ENCODE measurements around the gene DGKD.

GRCh38 chr2:233410196-233410760, 56.0 kb downstream of the DGKD start:
- TF ChIP-seq POLR2A (IDR thresholded peaks at IDR 0.05; ENCODE audit: borderline replicate concordance, extremely low read depth, insufficient read depth, insufficient read length), result no peak
- no peak for TF ChIP-seq POLR2AphosphoS5 (IDR thresholded peaks at IDR 0.05; ENCODE audit: low read depth, low read length)
- no peak for TF ChIP-seq SP1 (IDR thresholded peaks at IDR 0.05; ENCODE audit: low read depth)
- no peak for TF ChIP-seq ATF3 (IDR thresholded peaks at IDR 0.05)
- TF ChIP-seq CTCF (IDR thresholded peaks at IDR 0.05 in 2 of 3, conservative IDR thresholded peaks at IDR 0.05 in 1 of 3; ENCODE audit: borderline replicate concordance in 1 of 3, insufficient read depth in 1 of 3, low read depth in 2 of 3, low read length in 2 of 3), result no peak
- TF ChIP-seq ZNF274 (IDR thresholded peaks at IDR 0.05; ENCODE audit: low read depth, low read length), result no peak
- TF ChIP-seq CEBPB (IDR thresholded peaks at IDR 0.05; ENCODE audit: low read depth), result no peak
- no peak for TF ChIP-seq EZH2phosphoT487 (IDR thresholded peaks at IDR 0.05; ENCODE audit: borderline replicate concordance)
- no peak for TF ChIP-seq EZH2 (IDR thresholded peaks at IDR 0.05)
- TF ChIP-seq YY1 (IDR thresholded peaks at IDR 0.05; ENCODE audit: extremely low read depth, insufficient replicate concordance, low read depth, low read length), result no peak
- TF ChIP-seq ZBTB33 (IDR thresholded peaks at IDR 0.05; ENCODE audit: extremely low read depth, insufficient replicate concordance, low read length), result no peak
